Ecto neural progenitor cell (in vitro differentiated cells): ENCODE results near the gene ZHX3.
"Not testable (repeated sequence)": the region's sequence is repeated elsewhere in the genome, so short reads cannot be mapped to it uniquely, and the experiment has no call there.

Experiments used
- DNase-seq: peaks from one replicate; pipeline ENCODE4 v3.0.0-alpha.2; 2018; ENCODE audit warnings: low spot score

The ZHX3 gene

DNA sequence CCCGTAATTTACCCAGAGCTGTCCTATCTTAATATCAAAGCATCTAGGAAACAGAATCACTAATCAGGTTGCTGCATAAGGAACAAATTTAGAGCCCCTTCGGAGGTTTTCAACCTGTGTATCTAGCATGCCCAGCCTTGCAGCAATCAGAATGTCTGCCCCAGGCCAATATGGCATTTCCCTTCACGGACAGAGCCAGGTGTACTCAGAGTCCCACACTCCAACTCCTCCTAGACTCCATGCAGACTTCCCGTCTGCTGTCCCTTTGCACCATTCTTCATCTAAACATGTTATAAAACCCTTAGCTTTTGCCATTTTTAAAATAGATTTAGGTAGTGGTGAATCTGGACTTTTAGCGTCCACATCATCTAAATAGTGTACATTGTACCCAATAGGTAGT, 61.0 kb downstream of the ZHX3 start:
- DNase-seq: no peak

GRCh38 chr20:41255655-41256054, 61.9 kb downstream of the ZHX3 start:
- no peak for DNase-seq

GRCh38 chr20:41249411-41250281, 67.9 kb downstream of the ZHX3 start:
- DNase-seq: peak; percentile 67

DNA sequence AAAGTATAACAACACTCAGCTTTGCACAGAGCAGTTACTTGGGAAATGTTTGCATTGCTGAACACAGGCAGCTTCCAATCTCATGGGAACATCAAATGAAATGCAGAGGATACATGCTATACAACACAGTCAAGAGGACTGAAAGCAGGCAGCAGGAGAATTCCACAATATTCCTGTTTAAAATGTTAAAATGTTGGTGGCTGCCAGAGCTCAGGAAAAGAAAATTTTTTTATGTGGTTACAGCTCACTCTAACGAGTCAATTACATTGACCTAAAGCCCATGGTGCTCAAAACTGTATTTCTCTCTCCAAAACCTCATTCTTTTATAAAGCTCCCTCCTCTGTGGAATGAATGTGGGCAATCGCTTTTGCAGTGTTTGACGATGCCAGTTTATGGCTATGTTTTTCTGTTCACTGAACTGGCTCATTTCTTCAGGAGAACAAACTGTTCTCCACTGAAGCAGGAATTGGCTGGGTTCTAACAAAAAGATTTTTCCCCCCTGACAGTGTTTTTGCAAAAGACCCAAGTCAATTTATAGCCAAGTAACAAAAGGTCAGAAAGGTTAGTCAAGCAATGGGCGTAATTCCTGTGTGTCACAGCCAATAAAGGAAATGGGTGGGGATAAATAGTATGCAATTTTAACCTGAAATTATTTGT, 69.0 kb downstream of the ZHX3 start:
- DNase-seq: no peak

GRCh38 chr20:41247523-41248367, 69.8 kb downstream of the ZHX3 start:
- no peak for DNase-seq

DNA sequence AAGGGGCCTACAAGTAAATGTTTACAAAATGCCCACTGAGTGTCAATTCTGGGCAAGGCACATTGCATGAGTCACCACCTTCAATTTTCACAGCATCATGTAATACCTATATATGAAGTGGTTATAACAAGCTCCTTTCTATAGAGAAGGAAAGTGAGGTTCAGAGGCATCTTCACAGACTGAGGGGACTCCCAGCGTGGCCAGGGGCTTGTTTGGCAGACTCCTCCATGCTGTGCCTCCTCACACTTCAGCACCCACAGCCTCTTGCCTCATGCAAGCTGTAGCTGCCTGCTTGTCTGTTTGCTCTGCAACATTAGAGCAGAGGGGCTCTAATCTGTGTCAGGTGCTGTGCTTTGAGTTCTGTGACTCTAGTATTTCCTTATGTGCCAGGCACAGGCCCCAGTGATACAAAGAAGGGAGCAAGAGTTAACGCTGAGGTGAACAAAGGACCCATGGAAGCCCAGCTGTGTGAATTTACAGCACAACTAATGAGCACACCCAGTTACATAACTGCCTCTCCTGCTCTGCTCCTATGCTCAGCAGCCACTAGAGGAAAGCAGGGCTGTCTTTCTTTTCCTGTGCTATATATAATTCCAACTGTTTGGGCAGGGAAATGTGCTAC, 72.3 kb downstream of the ZHX3 start:
- no peak for DNase-seq

- DNase-seq: no peak
Measured at GRCh38 chr20:41242807-41243206, 74.7 kb downstream of the ZHX3 start.

GRCh38 chr20:41242352-41242751, 75.2 kb downstream of the ZHX3 start:
- no peak for DNase-seq

DNA sequence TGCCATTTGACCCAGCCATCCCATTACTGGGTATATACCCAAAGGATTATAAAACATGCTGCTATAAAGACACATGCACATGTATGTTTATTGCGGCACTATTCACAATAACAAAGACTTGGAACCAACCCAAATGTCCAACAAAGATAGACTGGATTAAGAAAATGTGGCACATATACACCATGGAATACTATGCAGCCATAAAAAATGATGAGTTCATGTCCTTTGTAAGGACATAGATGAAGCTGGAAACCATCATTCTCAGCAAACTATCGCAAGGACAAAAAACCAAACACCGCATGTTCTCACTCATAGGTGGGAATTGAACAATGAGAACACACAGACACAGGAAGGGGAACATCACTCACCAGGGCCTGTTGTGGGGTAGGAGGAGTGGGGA, 80.3 kb downstream of the ZHX3 start:
- DNase-seq: not testable (repeated sequence)

GRCh38 chr20:41236818-41237217, 80.7 kb downstream of the ZHX3 start:
- DNase-seq: not testable (repeated sequence)

GRCh38 chr20:41234546-41234945, 83.0 kb downstream of the ZHX3 start:
- DNase-seq: no peak

DNA sequence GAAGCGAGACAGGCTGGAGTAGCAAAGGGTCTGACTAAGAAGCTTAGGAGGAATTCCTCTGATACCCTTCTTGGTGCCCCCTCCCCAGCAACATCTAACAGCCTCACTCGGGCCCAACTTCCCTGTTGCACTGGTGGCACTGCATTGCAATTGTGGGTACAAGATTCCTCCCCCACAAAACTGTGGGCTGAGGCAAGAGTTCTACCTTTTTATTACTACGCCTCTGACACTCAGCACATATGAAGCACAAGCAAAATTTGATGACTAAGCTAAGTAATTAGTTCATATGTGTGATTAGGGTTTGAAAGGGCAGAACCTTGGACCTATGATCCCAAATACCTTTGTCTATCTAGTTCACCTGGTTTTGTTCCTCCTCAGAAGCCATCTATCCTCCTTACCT, 83.5 kb downstream of the ZHX3 start:
- no peak for DNase-seq

DNA sequence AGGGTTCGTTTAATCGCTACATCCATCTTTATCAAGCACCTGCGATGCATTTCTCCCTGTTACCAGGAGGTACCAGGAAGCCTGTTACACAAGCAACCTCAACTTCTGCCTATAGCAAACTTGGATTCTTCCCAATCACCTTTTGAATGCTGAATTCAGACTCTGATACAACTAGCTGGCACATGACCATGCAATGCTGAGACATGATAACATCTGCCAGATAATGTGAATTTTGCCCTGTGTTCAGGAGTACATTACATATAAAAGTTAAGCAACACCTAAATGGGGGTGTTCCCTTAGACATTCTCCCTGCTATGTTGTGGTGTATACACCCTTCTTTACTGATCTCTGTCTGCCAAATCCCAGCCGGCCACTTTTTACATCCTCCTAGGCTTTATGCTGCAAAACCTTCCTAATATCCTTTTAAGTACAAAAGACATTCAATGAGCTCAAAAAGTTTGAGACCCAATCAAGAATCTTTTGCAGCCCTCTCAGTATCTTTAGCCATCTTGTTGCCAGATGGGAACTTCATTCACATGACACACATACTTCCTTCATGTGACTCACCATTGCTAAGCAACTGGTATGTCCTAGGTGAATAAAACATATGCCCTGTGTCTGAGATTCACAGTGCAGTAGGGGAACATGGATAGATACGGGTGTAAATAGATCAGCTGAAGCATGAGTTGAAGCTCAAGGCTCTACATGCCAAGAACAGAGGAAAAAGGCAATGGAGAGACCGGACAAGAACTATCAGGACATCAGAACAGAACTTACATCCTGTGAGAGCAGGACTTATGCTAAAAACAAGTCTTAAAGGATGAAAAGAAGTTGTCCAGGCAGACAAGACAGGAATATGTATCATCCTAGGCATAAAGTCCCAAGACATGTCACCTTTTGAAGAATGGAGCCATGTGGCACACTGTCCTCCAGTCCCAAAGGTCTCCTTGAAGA, 84.3 kb downstream of the ZHX3 start:
- DNase-seq: no peak

GRCh38 chr20:41231136-41231535, 86.4 kb downstream of the ZHX3 start:
- DNase-seq: no peak

- DNase-seq: no peak
Measured at GRCh38 chr20:41230136-41230535, 87.4 kb downstream of the ZHX3 start.

DNA sequence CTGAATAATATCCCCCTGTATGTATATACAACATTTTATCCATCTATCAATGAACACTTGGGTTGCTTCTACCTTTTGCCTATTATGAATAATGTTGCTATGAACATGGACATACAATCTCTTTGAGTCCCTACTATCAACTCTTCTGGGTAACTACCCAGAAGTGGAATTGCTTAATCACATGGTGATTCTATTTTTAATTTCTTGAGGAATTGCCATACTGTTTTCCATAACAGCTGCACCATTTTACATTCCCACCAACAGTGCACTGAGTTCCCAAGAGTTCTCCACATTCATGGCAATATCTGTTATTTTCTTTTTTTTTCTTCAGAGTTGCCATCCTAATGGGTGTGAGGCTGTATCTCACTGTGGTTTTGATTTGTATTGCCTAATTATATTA, 88.3 kb downstream of the ZHX3 start:
- DNase-seq: no peak

DNA sequence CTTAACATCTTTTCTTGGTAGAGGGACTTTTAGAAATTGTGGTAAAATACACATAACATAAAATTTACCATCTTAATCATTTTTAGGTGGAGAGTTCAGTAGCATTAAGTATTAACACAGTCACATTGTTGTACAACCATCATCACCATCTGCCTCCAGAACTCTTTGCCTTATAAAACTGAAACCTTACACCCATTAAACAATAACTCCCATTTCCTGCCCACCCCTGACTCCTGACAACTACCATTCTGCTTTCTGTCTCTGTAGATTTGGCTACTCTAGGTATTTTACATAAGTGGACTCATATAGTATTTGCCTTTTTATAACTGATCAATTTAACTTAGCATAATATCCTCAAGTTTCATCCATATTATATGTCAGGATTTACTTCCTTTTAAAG, 88.7 kb downstream of the ZHX3 start:
- DNase-seq: no peak

- no peak for DNase-seq
Measured at GRCh38 chr20:41226426-41226825, 91.1 kb downstream of the ZHX3 start.

GRCh38 chr20:41225091-41225490, 92.4 kb downstream of the ZHX3 start:
- no peak for DNase-seq

DNA sequence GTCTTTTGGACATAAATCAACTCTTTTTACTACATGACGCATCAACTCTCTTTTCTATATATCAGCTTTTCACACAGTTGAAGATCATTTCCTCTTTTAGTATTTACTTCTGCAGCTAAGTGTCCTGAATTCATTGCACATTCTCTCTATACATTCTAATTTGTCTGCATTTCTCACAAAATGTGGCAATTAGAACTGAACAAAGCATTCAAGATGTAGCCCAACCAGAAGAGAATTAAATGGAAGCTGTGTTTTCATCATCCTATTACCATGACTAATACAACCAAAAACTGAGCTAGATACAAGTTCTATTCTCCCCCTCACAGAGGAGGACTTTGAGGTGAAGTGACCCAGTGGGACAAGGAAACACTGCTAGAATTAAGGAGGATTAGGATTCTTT, 93.2 kb downstream of the ZHX3 start:
- no peak for DNase-seq

DNA sequence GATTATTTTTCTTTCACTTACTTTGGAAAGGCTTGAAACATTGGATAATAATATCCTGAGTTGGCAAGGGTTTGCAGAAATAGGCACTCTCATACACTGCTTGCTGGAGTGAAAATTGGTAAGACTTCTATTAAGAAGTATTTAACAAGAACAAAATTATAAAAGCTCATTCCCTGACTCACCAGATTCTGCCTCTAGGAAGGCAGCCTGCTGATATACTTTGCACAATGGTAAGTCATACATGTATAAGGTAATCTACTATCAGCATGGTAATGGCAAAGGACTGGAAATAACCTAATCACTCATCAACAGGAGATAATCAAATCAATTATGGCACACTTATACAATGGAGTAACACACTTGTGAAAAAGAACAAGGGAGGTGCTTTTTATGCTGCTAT, 94.4 kb downstream of the ZHX3 start:
- no peak for DNase-seq
